H1 (cell line): ENCODE results near the gene CEP120. TPM values are rescaled to one million over a fixed set of nuclear protein-coding genes. Genes with fewer than 3 reads are reported as not detected.

Experiments
- BACH1 ChIP-seq: IDR thresholded peaks from 2 replicates; pipeline ENCODE4 v1.6.1; 2012; ENCODE audit warnings: low read length, improper control_type of control experiment
- CHD2 ChIP-seq: IDR thresholded peaks from 2 replicates; pipeline ENCODE4 v1.6.1; 2012; ENCODE audit warnings: low read length, improper control_type of control experiment
- KDM4A ChIP-seq: IDR thresholded peaks from one replicate; pipeline ENCODE4 v1.7.1; 2012; ENCODE audit warnings: low read depth, mild to moderate bottlenecking, moderate library complexity, low read length, inconsistent platforms; ENCODE audit not compliant: severe bottlenecking
- MAFK ChIP-seq: IDR thresholded peaks from 2 replicates; pipeline ENCODE4 v1.6.1; 2012; ENCODE audit warnings: low read depth, mild to moderate bottlenecking, improper control_type of control experiment, low read length
- polyA plus RNA-seq, 7 experiments: library from polyadenylated mRNA; depleted of rRNA in 3 of 7; stranded (reverse) in 5 of 7; unstranded in 2 of 7; fragments of >200 nt in 5 of 7; fragments of 200-250 nt in 2 of 7; gene quantifications; 1 replicate in 5 of 7; 2 replicates in 1 of 7; 4 replicates in 1 of 7; pipeline versions ENCODE4 v1.2.1 to v1.2.3, GENCODE V29; 2011 to 2013; ENCODE audit warnings: missing spikeins in 2 of 7, mixed read lengths in 2 of 7
- total RNA-seq: library from RNA; stranded (reverse); fragmentation: NEBNext Ultra II Directional; extraction: Animal tissue kit (Norgen Biotek cat#: 25700); gene quantifications from 2 replicates; pipeline ENCODE4 v1.2.1, GENCODE V29; 2021
- TF ChIP-seq, protein P1 (sequence below): fragments of 300-600 bp; sonication (generic); IDR thresholded peaks from 2 replicates; pipeline ENCODE4 v1.7.1; 2012; ENCODE audit warnings: low read length, moderate library complexity, mild to moderate bottlenecking, inconsistent platforms; ENCODE audit not compliant: insufficient replicate concordance

Gene CEP120
- total and polyA plus RNA-seq, 2 of the 8 experiments (the other 6 are each of a cell fraction or from before 2014, with no cell fraction given): 9.3 to 17.9 TPM

DNA sequence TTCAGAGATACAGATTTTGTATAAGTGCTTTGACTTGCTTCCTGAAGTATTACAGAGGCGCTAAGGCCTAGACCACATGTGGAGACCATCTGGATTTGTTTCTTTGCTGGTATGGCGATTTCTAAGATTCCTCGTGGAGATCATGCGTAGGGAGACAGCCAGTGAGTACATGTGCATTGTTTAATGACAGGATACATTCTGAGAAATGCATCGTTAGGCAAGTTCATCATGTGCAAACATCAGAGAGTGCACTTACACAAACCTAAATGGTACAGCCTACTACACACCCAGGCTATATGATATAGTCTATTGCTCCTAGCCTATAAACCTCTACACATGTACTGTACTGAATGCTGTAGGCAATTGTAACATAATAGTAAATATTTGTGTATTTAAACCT lies 16.5 kb upstream of the CEP120 start (continued):
- TF ChIP-seq, protein P1, sequence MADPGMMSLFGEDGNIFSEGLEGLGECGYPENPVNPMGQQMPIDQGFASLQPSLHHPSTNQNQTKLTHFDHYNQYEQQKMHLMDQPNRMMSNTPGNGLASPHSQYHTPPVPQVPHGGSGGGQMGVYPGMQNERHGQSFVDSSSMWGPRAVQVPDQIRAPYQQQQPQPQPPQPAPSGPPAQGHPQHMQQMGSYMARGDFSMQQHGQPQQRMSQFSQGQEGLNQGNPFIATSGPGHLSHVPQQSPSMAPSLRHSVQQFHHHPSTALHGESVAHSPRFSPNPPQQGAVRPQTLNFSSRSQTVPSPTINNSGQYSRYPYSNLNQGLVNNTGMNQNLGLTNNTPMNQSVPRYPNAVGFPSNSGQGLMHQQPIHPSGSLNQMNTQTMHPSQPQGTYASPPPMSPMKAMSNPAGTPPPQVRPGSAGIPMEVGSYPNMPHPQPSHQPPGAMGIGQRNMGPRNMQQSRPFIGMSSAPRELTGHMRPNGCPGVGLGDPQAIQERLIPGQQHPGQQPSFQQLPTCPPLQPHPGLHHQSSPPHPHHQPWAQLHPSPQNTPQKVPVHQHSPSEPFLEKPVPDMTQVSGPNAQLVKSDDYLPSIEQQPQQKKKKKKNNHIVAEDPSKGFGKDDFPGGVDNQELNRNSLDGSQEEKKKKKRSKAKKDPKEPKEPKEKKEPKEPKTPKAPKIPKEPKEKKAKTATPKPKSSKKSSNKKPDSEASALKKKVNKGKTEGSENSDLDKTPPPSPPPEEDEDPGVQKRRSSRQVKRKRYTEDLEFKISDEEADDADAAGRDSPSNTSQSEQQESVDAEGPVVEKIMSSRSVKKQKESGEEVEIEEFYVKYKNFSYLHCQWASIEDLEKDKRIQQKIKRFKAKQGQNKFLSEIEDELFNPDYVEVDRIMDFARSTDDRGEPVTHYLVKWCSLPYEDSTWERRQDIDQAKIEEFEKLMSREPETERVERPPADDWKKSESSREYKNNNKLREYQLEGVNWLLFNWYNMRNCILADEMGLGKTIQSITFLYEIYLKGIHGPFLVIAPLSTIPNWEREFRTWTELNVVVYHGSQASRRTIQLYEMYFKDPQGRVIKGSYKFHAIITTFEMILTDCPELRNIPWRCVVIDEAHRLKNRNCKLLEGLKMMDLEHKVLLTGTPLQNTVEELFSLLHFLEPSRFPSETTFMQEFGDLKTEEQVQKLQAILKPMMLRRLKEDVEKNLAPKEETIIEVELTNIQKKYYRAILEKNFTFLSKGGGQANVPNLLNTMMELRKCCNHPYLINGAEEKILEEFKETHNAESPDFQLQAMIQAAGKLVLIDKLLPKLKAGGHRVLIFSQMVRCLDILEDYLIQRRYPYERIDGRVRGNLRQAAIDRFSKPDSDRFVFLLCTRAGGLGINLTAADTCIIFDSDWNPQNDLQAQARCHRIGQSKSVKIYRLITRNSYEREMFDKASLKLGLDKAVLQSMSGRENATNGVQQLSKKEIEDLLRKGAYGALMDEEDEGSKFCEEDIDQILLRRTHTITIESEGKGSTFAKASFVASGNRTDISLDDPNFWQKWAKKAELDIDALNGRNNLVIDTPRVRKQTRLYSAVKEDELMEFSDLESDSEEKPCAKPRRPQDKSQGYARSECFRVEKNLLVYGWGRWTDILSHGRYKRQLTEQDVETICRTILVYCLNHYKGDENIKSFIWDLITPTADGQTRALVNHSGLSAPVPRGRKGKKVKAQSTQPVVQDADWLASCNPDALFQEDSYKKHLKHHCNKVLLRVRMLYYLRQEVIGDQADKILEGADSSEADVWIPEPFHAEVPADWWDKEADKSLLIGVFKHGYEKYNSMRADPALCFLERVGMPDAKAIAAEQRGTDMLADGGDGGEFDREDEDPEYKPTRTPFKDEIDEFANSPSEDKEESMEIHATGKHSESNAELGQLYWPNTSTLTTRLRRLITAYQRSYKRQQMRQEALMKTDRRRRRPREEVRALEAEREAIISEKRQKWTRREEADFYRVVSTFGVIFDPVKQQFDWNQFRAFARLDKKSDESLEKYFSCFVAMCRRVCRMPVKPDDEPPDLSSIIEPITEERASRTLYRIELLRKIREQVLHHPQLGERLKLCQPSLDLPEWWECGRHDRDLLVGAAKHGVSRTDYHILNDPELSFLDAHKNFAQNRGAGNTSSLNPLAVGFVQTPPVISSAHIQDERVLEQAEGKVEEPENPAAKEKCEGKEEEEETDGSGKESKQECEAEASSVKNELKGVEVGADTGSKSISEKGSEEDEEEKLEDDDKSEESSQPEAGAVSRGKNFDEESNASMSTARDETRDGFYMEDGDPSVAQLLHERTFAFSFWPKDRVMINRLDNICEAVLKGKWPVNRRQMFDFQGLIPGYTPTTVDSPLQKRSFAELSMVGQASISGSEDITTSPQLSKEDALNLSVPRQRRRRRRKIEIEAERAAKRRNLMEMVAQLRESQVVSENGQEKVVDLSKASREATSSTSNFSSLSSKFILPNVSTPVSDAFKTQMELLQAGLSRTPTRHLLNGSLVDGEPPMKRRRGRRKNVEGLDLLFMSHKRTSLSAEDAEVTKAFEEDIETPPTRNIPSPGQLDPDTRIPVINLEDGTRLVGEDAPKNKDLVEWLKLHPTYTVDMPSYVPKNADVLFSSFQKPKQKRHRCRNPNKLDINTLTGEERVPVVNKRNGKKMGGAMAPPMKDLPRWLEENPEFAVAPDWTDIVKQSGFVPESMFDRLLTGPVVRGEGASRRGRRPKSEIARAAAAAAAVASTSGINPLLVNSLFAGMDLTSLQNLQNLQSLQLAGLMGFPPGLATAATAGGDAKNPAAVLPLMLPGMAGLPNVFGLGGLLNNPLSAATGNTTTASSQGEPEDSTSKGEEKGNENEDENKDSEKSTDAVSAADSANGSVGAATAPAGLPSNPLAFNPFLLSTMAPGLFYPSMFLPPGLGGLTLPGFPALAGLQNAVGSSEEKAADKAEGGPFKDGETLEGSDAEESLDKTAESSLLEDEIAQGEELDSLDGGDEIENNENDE: no peak
- TF ChIP-seq MAFK: no peak
- no peak for TF ChIP-seq KDM4A
- no peak for TF ChIP-seq BACH1
- TF ChIP-seq CHD2: no peak
